ENCODE measurements around the gene LGALS12.

Gene LGALS12

GRCh38 chr11:63478896-63479295, 27.0 kb upstream of the LGALS12 start:
- in situ Hi-C loops (cut with HindIII; ENCODE audit: low sequenced_read_pairs): no loop called here
- H3K4me3 ChIP-seq (ENCODE audit: low read depth, low read length): no peak overlapping the region
- DNase-seq (ENCODE audit: low read depth, low spot score): peak; percentile 84
- TF ChIP-seq CTCF (IDR thresholded peaks at IDR 0.05; ENCODE audit: low read depth, low read length): peak; percentile 88

GRCh38 chr11:63480039-63480438, 25.8 kb upstream of the LGALS12 start:
- TF ChIP-seq CTCF (IDR thresholded peaks at IDR 0.05; ENCODE audit: low read depth, low read length): no peak
- no peak for DNase-seq (ENCODE audit: low read depth, low spot score)
- no peak overlapping the region for H3K4me3 ChIP-seq (ENCODE audit: low read depth, low read length)
- in situ Hi-C loops (cut with HindIII; ENCODE audit: low sequenced_read_pairs): no loop called here

GRCh38 chr11:63485777-63486176, 20.1 kb upstream of the LGALS12 start:
- H3K4me3 ChIP-seq (ENCODE audit: low read depth, low read length): no peak overlapping the region
- TF ChIP-seq CTCF (IDR thresholded peaks at IDR 0.05; ENCODE audit: low read depth, low read length): no peak
- no peak for DNase-seq (ENCODE audit: low read depth, low spot score)
- in situ Hi-C loops (cut with HindIII; ENCODE audit: low sequenced_read_pairs): no loop called here

- no peak for TF ChIP-seq CTCF (IDR thresholded peaks at IDR 0.05; ENCODE audit: low read depth, low read length)
- no peak for DNase-seq (ENCODE audit: low read depth, low spot score)
- in situ Hi-C loops (cut with HindIII; ENCODE audit: low sequenced_read_pairs): no loop called here
- H3K4me3 ChIP-seq (ENCODE audit: low read depth, low read length): no peak overlapping the region
Measured at GRCh38 chr11:63488789-63489188, 17.1 kb upstream of the LGALS12 start.

GRCh38 chr11:63489879-63490278, 16.0 kb upstream of the LGALS12 start:
- in situ Hi-C loops (cut with HindIII; ENCODE audit: low sequenced_read_pairs): no loop called here
- TF ChIP-seq CTCF (IDR thresholded peaks at IDR 0.05; ENCODE audit: low read depth, low read length): no peak
- peak; percentile 67 for DNase-seq (ENCODE audit: low read depth, low spot score)
- no peak overlapping the region for H3K4me3 ChIP-seq (ENCODE audit: low read depth, low read length)

- in situ Hi-C loops (cut with HindIII; ENCODE audit: low sequenced_read_pairs): no loop called here
- TF ChIP-seq CTCF (IDR thresholded peaks at IDR 0.05; ENCODE audit: low read depth, low read length): no peak
- no peak for DNase-seq (ENCODE audit: low read depth, low spot score)
- H3K4me3 ChIP-seq (ENCODE audit: low read depth, low read length): peak within 1 kb of the TSS; percentile 40
Measured at GRCh38 chr11:63490551-63491239, 15.2 kb upstream of the LGALS12 start, which contains the start of gene PLAAT5. TSS of gene PLAAT5 (minus strand) at chr11:63491167. CDS start at chr11:63491034, 133 bp downstream.
